Measurements from ENCODE around the gene B3GNT7. TPM values are rescaled to one million over a fixed set of nuclear protein-coding genes. Genes with fewer than 3 reads are reported as not detected.

B3GNT7 gene
- total RNA-seq, 1 experiment from 2014 or later = 8.9 TPM

DNA sequence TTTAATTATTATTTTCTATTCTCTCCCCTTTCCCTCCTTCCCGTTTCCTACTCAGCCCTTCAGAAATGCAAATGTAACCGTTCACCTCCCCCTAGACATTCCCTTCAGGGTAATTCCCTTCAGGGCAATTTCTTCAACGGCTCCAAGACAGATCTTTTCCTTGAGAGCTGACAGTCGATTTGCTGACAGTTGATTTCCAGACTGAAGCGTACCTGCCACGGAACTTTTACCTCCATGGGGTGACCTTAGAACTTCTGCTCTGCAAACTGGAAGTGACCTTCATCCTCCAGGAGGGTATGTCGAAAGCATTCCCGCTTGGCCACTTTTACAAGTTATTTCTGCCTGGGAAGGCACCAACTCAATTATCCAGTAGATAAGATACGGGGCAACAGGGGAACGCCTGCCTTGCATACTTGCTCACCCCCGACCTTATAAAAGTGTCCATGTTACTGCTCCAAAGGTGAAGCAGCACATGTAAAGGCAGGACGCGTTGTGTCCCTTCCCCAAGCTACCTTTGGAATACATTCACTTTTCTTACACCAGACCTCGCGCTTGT, 18.5 kb downstream of the B3GNT7 start:
- TF ChIP-seq, protein P1, sequence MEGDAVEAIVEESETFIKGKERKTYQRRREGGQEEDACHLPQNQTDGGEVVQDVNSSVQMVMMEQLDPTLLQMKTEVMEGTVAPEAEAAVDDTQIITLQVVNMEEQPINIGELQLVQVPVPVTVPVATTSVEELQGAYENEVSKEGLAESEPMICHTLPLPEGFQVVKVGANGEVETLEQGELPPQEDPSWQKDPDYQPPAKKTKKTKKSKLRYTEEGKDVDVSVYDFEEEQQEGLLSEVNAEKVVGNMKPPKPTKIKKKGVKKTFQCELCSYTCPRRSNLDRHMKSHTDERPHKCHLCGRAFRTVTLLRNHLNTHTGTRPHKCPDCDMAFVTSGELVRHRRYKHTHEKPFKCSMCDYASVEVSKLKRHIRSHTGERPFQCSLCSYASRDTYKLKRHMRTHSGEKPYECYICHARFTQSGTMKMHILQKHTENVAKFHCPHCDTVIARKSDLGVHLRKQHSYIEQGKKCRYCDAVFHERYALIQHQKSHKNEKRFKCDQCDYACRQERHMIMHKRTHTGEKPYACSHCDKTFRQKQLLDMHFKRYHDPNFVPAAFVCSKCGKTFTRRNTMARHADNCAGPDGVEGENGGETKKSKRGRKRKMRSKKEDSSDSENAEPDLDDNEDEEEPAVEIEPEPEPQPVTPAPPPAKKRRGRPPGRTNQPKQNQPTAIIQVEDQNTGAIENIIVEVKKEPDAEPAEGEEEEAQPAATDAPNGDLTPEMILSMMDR (IDR thresholded peaks at IDR 0.05; ENCODE audit: unreplicated experiment) = no peak
- no peaks in the 10 kb centered on the region for H3K9me3 Mint-ChIP-seq (ENCODE audit: low read depth, unreplicated experiment)
- H3K4me3 Mint-ChIP-seq (ENCODE audit: low read depth, unreplicated experiment) = no peak overlapping the region
- no peak overlapping the region for H3K27ac Mint-ChIP-seq (ENCODE audit: unreplicated experiment)
- no TSS peak for BruUV-seq (replicated peaks)
- H3K27me3 Mint-ChIP-seq (ENCODE audit: unreplicated experiment) = no peaks in the 10 kb centered on the region
- peaks cover 17% of the 10 kb centered on the region for H3K4me1 Mint-ChIP-seq (ENCODE audit: low read depth, unreplicated experiment)
- peaks cover 22% of the 10 kb centered on the region for H3K36me3 Mint-ChIP-seq (ENCODE audit: insufficient read depth, unreplicated experiment)
- no peak for DNase-seq
- intact Hi-C loops (cut with micrococcal nuclease; ENCODE audit: unreplicated experiment) = loop anchor here (2.0 to 10.0 kb wide), 3 partner anchors 117 to 569 kb away; no protein-coding TSS in a partner anchor
- CTCF ChIA-PET = no interaction called here

GRCh38 chr2:231415029-231415428, 19.5 kb downstream of the B3GNT7 start:
- CTCF ChIA-PET = interaction anchor here (0.6 to 0.7 kb wide), 2 partner anchors 75 to 111 kb away, joined by 3 to 5 read pairs; no protein-coding TSS in a partner anchor
- H3K36me3 Mint-ChIP-seq (ENCODE audit: insufficient read depth, unreplicated experiment) = peaks cover 22% of the 10 kb centered on the region
- TF ChIP-seq, protein P1 (IDR thresholded peaks at IDR 0.05; ENCODE audit: unreplicated experiment) = no peak

DNA sequence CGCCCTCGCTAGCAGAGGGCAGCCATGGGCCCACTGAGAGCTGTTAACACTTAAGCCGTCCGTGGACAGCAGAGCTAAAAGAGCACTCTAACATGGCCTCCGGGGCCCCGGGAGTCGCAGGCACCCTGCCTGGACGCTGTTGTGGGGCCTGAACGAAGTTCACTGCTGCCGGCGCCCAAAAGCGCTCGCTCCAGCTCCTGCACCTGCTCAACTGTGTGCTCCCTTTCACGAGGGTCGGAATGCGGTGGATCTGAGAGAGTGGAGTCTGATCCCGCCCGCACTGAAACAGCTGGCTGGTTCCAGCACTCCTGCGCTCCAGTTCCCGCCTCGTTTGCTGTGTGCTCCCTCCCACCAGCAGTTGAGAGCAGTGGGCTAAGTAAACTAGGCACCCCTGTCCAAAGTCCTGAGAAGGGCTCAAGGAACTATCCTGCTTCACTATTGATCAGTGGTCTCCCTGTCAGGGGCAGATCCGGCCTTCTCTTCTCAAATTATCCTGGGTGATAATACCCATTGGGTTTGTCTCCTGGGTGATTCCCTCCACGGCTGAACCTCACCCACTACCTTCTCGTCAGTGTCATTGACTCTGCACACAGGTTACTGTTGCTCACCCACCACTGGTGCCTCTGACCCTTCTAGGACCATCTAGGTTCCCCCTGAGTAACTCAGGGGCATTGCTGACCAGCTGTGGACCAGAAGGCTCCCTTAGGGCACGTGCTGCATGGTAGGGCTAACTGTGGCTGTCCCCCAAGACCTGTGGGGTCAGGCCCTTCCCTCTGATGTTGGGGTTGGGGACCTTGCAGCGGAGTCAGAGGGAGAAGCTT, 23.5 kb downstream of the B3GNT7 start:
- no peaks in the 10 kb centered on the region for H3K9me3 Mint-ChIP-seq (ENCODE audit: low read depth, unreplicated experiment)
- TF ChIP-seq, protein P1 (IDR thresholded peaks at IDR 0.05; ENCODE audit: unreplicated experiment) = no peak
- no peaks in the 10 kb centered on the region for H3K27me3 Mint-ChIP-seq (ENCODE audit: unreplicated experiment)
- intact Hi-C loops (cut with micrococcal nuclease; ENCODE audit: unreplicated experiment) = loop anchor here (10.0 kb wide), 2 partner anchors 314 to 574 kb away; no protein-coding TSS in a partner anchor
- no TSS peak for BruUV-seq (replicated peaks)
- no peak for DNase-seq
- no peaks in the 10 kb centered on the region for H3K36me3 Mint-ChIP-seq (ENCODE audit: insufficient read depth, unreplicated experiment)
- peaks cover 3% of the 10 kb centered on the region for H3K4me1 Mint-ChIP-seq (ENCODE audit: low read depth, unreplicated experiment)
- H3K4me3 Mint-ChIP-seq (ENCODE audit: low read depth, unreplicated experiment) = no peak overlapping the region
- CTCF ChIA-PET = interaction anchor here (1.7 kb wide), 1 partner anchor 16 kb away, joined by 4 read pairs; no protein-coding TSS in a partner anchor
- H3K27ac Mint-ChIP-seq (ENCODE audit: unreplicated experiment) = no peak overlapping the region

More at GRCh38 chr2:231415029-231415428, 19.5 kb downstream of the B3GNT7 start:
- H3K9me3 Mint-ChIP-seq (ENCODE audit: low read depth, unreplicated experiment) = no peaks in the 10 kb centered on the region
- no TSS peak for BruUV-seq (replicated peaks)
- intact Hi-C loops (cut with micrococcal nuclease; ENCODE audit: unreplicated experiment) = loop anchor here (10.0 kb wide), 2 partner anchors 310 to 570 kb away; no protein-coding TSS in a partner anchor
- no peak overlapping the region for H3K4me3 Mint-ChIP-seq (ENCODE audit: low read depth, unreplicated experiment)
- no peak for DNase-seq
- H3K4me1 Mint-ChIP-seq (ENCODE audit: low read depth, unreplicated experiment) = peaks cover 17% of the 10 kb centered on the region
- H3K27me3 Mint-ChIP-seq (ENCODE audit: unreplicated experiment) = no peaks in the 10 kb centered on the region
- no peak overlapping the region for H3K27ac Mint-ChIP-seq (ENCODE audit: unreplicated experiment)

DNA sequence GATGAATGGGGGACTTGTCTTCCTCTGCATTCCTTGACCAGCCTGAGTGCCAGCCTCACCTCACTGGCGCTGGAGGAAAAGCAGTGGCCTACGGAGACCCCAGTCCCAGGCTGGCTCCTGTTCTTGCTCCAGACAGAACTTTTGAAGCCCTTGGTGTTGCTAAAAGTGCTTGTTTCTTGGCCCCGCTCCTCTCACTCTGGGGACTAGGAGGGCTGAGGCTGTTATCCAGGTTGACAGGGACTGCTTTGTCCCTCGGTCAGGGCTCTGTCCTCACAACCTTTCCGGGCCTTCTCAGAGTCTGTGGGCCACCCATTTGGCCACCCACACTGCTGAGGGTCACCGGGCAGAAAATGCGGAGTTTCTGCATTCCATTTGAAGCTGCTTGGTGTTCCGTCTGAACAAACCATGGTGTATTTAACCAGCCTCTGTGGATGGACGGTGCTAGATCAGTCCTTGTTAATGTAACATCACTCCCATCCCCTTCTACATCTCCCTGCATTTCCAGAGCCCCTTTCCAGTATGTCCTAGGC, 25.6 kb downstream of the B3GNT7 start:
- H3K4me1 Mint-ChIP-seq (ENCODE audit: low read depth, unreplicated experiment) = no peaks in the 10 kb centered on the region
- H3K9me3 Mint-ChIP-seq (ENCODE audit: low read depth, unreplicated experiment) = no peaks in the 10 kb centered on the region
- H3K27me3 Mint-ChIP-seq (ENCODE audit: unreplicated experiment) = no peaks in the 10 kb centered on the region
- no TSS peak for BruUV-seq (replicated peaks)
- intact Hi-C loops (cut with micrococcal nuclease; ENCODE audit: unreplicated experiment) = no loop called here
- no peak for DNase-seq
- TF ChIP-seq, protein P1 (IDR thresholded peaks at IDR 0.05; ENCODE audit: unreplicated experiment) = no peak
- no peaks in the 10 kb centered on the region for H3K36me3 Mint-ChIP-seq (ENCODE audit: insufficient read depth, unreplicated experiment)
- no peak overlapping the region for H3K27ac Mint-ChIP-seq (ENCODE audit: unreplicated experiment)
- no peak overlapping the region for H3K4me3 Mint-ChIP-seq (ENCODE audit: low read depth, unreplicated experiment)
- CTCF ChIA-PET = no interaction called here
